Measurements from ENCODE around the gene ADAM12.
"Not testable (repeated sequence)": the region's sequence is repeated elsewhere in the genome, so short reads cannot be mapped to it uniquely, and the experiment has no call there.

ADAM12 gene

DNA sequence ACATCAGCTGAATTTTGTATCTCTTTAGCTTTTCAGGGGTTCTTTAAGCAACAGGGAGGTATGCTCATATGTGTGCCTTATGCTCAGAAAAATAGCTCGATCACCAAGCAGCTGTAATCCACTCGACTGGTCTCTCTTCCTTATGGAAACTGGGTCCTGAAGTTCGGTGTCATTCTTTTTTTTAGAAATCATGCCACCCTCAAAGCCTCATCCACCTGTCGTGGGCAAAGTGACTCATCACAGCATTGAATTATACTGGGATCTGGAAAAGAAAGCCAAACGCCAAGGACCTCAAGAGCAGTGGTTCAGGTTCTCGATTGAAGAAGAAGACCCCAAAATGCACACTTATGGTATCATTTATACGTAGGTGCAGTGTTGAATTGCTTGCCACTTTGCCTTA lies 408.3 kb downstream of the ADAM12 start:
- no peak for DNase-seq
- Histone ChIP-seq H4K12ac (ENCODE audit: low read depth, low read length) (no peak overlapping the region), H3K4ac (ENCODE audit: low read depth, low read length) (no peak overlapping the region), H3K23ac (ENCODE audit: low read length) (no peak overlapping the region), H2BK5ac (ENCODE audit: low read depth, low read length, poor library complexity) (no peak overlapping the region), H2AFZ (ENCODE audit: insufficient read depth, low read length, poor library complexity) (no peak overlapping the region), H3K27me3 (ENCODE audit: insufficient read depth, low read length) (no peaks in the 10 kb centered on the region), H3K4me2 (ENCODE audit: low read length) (no peak overlapping the region), H3K36me3 (ENCODE audit: control insufficient read depth in 1 of 2, insufficient read depth in 2 of 2, low read length in 2 of 2) (no peaks in the 10 kb centered on the region), H3K27ac (ENCODE audit: low read depth, low read length) (no peak overlapping the region), H4K8ac (ENCODE audit: low read depth, low read length) (no peak overlapping the region), H3K79me1 (ENCODE audit: low read length) (no peaks in the 10 kb centered on the region), H3K14ac (ENCODE audit: low read length) (no peak overlapping the region), H3K4me3 (ENCODE audit: low read depth, low read length) (no peak overlapping the region), H2BK12ac (ENCODE audit: low read length) (no peak overlapping the region), H3K4me1 (ENCODE audit: control insufficient read depth in 1 of 2, insufficient read depth in 2 of 2, low read length in 2 of 2) (peaks cover 0 to 6% of the 10 kb centered on the region in 2 experiments), H3K9ac (ENCODE audit: low read length) (no peak overlapping the region), H4K91ac (ENCODE audit: low read depth, low read length) (no peak overlapping the region), H3K79me2 (ENCODE audit: control insufficient read depth, insufficient read depth, low read length, poor library complexity) (no peaks in the 10 kb centered on the region), H3K9me3 (ENCODE audit: insufficient read depth, low read depth, low read length) (no peaks in the 10 kb centered on the region), H2BK120ac (ENCODE audit: insufficient read depth, low read length, poor library complexity) (no peak overlapping the region), H2AK5ac (ENCODE audit: low read length) (no peak overlapping the region), H3K18ac (ENCODE audit: low read length) (no peak overlapping the region)
- no CpG with 5 or more reads among the region's 7 CpGs for WGBS (ENCODE audit: extremely low coverage, insufficient coverage, insufficient read length)

- H2AK5ac ChIP-seq (ENCODE audit: low read length): no peak overlapping the region
- H3K4me1 ChIP-seq (ENCODE audit: control insufficient read depth in 1 of 2, insufficient read depth in 2 of 2, low read length in 2 of 2): no peaks in the 10 kb centered on the region
- no peak overlapping the region for H3K27ac ChIP-seq (ENCODE audit: low read depth, low read length)
- no peak overlapping the region for H3K14ac ChIP-seq (ENCODE audit: low read length)
- no peak overlapping the region for H3K23ac ChIP-seq (ENCODE audit: low read length)
- no peaks in the 10 kb centered on the region for H3K79me1 ChIP-seq (ENCODE audit: low read length)
- no peaks in the 10 kb centered on the region for H3K79me2 ChIP-seq (ENCODE audit: control insufficient read depth, insufficient read depth, low read length, poor library complexity)
- no CpG with 5 or more reads among the region's 6 CpGs for WGBS (ENCODE audit: extremely low coverage, insufficient coverage, insufficient read length)
- no peak overlapping the region for H4K8ac ChIP-seq (ENCODE audit: low read depth, low read length)
- H3K18ac ChIP-seq (ENCODE audit: low read length): no peak overlapping the region
- no peak overlapping the region for H2BK120ac ChIP-seq (ENCODE audit: insufficient read depth, low read length, poor library complexity)
- H4K91ac ChIP-seq (ENCODE audit: low read depth, low read length): no peak overlapping the region
- no peaks in the 10 kb centered on the region for H3K36me3 ChIP-seq (ENCODE audit: control insufficient read depth in 1 of 2, insufficient read depth in 2 of 2, low read length in 2 of 2)
- H3K9me3 ChIP-seq (ENCODE audit: insufficient read depth, low read depth, low read length): peaks cover 3% of the 10 kb centered on the region
- no peak overlapping the region for H2BK5ac ChIP-seq (ENCODE audit: low read depth, low read length, poor library complexity)
- no peak overlapping the region for H4K12ac ChIP-seq (ENCODE audit: low read depth, low read length)
- H3K27me3 ChIP-seq (ENCODE audit: insufficient read depth, low read length): no peaks in the 10 kb centered on the region
- no peak overlapping the region for H2BK12ac ChIP-seq (ENCODE audit: low read length)
- no peak for DNase-seq
- H3K4me2 ChIP-seq (ENCODE audit: low read length): no peak overlapping the region
- no peak overlapping the region for H3K4me3 ChIP-seq (ENCODE audit: low read depth, low read length)
- H3K4ac ChIP-seq (ENCODE audit: low read depth, low read length): no peak overlapping the region
- H2AFZ ChIP-seq (ENCODE audit: insufficient read depth, low read length, poor library complexity): no peak overlapping the region
- no peak overlapping the region for H3K9ac ChIP-seq (ENCODE audit: low read length)
Measured at GRCh38 chr10:125976960-125977605, 411.2 kb downstream of the ADAM12 start.

- not testable (repeated sequence) for H3K79me1 ChIP-seq (ENCODE audit: low read length); H3K4ac ChIP-seq (ENCODE audit: low read depth, low read length); H3K4me2 ChIP-seq (ENCODE audit: low read length); H2BK12ac ChIP-seq (ENCODE audit: low read length); H4K8ac ChIP-seq (ENCODE audit: low read depth, low read length); H3K36me3 ChIP-seq (ENCODE audit: control insufficient read depth in 1 of 2, insufficient read depth in 2 of 2, low read length in 2 of 2); H3K79me2 ChIP-seq (ENCODE audit: control insufficient read depth, insufficient read depth, low read length, poor library complexity); H3K14ac ChIP-seq (ENCODE audit: low read length); H2BK5ac ChIP-seq (ENCODE audit: low read depth, low read length, poor library complexity); H2AK5ac ChIP-seq (ENCODE audit: low read length); H3K4me1 ChIP-seq (ENCODE audit: control insufficient read depth in 1 of 2, insufficient read depth in 2 of 2, low read length in 2 of 2); H3K18ac ChIP-seq (ENCODE audit: low read length); H3K9me3 ChIP-seq (ENCODE audit: insufficient read depth, low read depth, low read length); H4K91ac ChIP-seq (ENCODE audit: low read depth, low read length); H2BK120ac ChIP-seq (ENCODE audit: insufficient read depth, low read length, poor library complexity); H3K9ac ChIP-seq (ENCODE audit: low read length); H2AFZ ChIP-seq (ENCODE audit: insufficient read depth, low read length, poor library complexity); H3K27me3 ChIP-seq (ENCODE audit: insufficient read depth, low read length); H3K27ac ChIP-seq (ENCODE audit: low read depth, low read length); DNase-seq; H3K4me3 ChIP-seq (ENCODE audit: low read depth, low read length); H3K23ac ChIP-seq (ENCODE audit: low read length); H4K12ac ChIP-seq (ENCODE audit: low read depth, low read length)
- no CpG with 5 or more reads among the region's 36 CpGs for WGBS (ENCODE audit: extremely low coverage, insufficient coverage, insufficient read length)
Measured at GRCh38 chr10:125970077-125970630, 418.1 kb downstream of the ADAM12 start.

DNA sequence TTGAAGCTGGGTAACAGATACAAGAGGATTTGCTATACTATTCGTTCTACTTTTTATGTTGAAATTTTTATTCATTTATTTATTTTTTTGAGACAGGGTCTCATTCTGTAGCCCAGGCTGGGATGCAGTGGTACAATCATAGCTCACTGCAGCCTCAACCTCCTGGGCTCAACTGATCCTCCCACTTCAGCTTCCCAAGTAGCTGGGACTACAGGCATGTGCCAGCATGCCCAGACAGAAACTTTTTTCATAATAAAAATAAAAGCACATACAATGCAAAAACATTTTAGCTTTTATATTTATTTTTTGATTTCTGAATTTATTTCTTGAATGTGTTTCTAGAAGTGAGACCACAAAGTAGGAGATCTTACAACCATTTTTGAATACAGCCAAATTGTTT lies 420.7 kb downstream of the ADAM12 start:
- Histone ChIP-seq H4K12ac (ENCODE audit: low read depth, low read length) (no peak overlapping the region), H3K18ac (ENCODE audit: low read length) (no peak overlapping the region), H3K9ac (ENCODE audit: low read length) (no peak overlapping the region), H3K79me1 (ENCODE audit: low read length) (no peaks in the 10 kb centered on the region), H2AFZ (ENCODE audit: insufficient read depth, low read length, poor library complexity) (no peak overlapping the region), H3K4me2 (ENCODE audit: low read length) (no peak overlapping the region), H3K27me3 (ENCODE audit: insufficient read depth, low read length) (no peaks in the 10 kb centered on the region), H3K9me3 (ENCODE audit: insufficient read depth, low read depth, low read length) (peaks cover 2% of the 10 kb centered on the region), H3K14ac (ENCODE audit: low read length) (no peak overlapping the region), H2AK5ac (ENCODE audit: low read length) (no peak overlapping the region), H3K4me1 (ENCODE audit: control insufficient read depth in 1 of 2, insufficient read depth in 2 of 2, low read length in 2 of 2) (no peaks in the 10 kb centered on the region), H3K79me2 (ENCODE audit: control insufficient read depth, insufficient read depth, low read length, poor library complexity) (no peaks in the 10 kb centered on the region), H2BK120ac (ENCODE audit: insufficient read depth, low read length, poor library complexity) (no peak overlapping the region), H4K91ac (ENCODE audit: low read depth, low read length) (no peak overlapping the region), H3K4ac (ENCODE audit: low read depth, low read length) (no peak overlapping the region), H3K36me3 (ENCODE audit: control insufficient read depth in 1 of 2, insufficient read depth in 2 of 2, low read length in 2 of 2) (peaks cover 0 to 2% of the 10 kb centered on the region in 2 experiments), H3K27ac (ENCODE audit: low read depth, low read length) (no peak overlapping the region), H2BK5ac (ENCODE audit: low read depth, low read length, poor library complexity) (no peak overlapping the region), H3K4me3 (ENCODE audit: low read depth, low read length) (no peak overlapping the region), H2BK12ac (ENCODE audit: low read length) (no peak overlapping the region), H4K8ac (ENCODE audit: low read depth, low read length) (no peak overlapping the region), H3K23ac (ENCODE audit: low read length) (no peak overlapping the region)
- DNase-seq: no peak
- WGBS (ENCODE audit: extremely low coverage, insufficient coverage, insufficient read length): no CpG with 5 or more reads among the region's 1 CpG

Data from trophoblast cell (in vitro differentiated cells and primary cell).